HG03354 (cell line): ENCODE data around the gene SLC35B1.

ENCODE experiments used
- ATAC-seq: cut with Tn5 transposase; IDR thresholded peaks from one replicate; pipeline ENCODE4 v1.9.1; 2021; ENCODE audit warnings: mild to moderate bottlenecking; ENCODE audit not compliant: unreplicated experiment, poor library complexity, severe bottlenecking

Gene SLC35B1

GRCh38 chr17:49705254-49705653 lies 2.5 kb downstream of the SLC35B1 start:
- no peak for ATAC-seq

- ATAC-seq, result no peak
These were observed 4.0 kb downstream of the SLC35B1 start for GRCh38 chr17:49703557-49704277.

GRCh38 chr17:49700960-49701359 lies 6.8 kb downstream of the SLC35B1 start:
- ATAC-seq, result no peak

- no peak for ATAC-seq
These were observed 7.7 kb downstream of the SLC35B1 start for GRCh38 chr17:49699966-49700575.

GRCh38 chr17:49698005-49698404 lies 9.8 kb downstream of the SLC35B1 start:
- no peak for ATAC-seq

- no peak for ATAC-seq
These were observed 11.5 kb downstream of the SLC35B1 start for GRCh38 chr17:49696233-49696761.

- ATAC-seq, result no peak
These were observed 12.0 kb downstream of the SLC35B1 start for GRCh38 chr17:49695698-49696232.

- ATAC-seq, result no peak
These were observed 12.7 kb downstream of the SLC35B1 start for GRCh38 chr17:49694847-49695697.

GRCh38 chr17:49692751-49693150 lies 15.0 kb downstream of the SLC35B1 start:
- ATAC-seq, result no peak

GRCh38 chr17:49691677-49692191 lies 16.0 kb downstream of the SLC35B1 start:
- no peak for ATAC-seq

GRCh38 chr17:49691086-49691676 lies 16.6 kb downstream of the SLC35B1 start:
- ATAC-seq, result no peak

- no peak for ATAC-seq
These were observed 17.5 kb downstream of the SLC35B1 start for GRCh38 chr17:49690256-49690655.

- no peak for ATAC-seq
These were observed 18.9 kb downstream of the SLC35B1 start for GRCh38 chr17:49688848-49689247.

GRCh38 chr17:49687878-49688491 lies 19.8 kb downstream of the SLC35B1 start:
- ATAC-seq, result no peak

- no peak for ATAC-seq
These were observed 26.4 kb downstream of the SLC35B1 start for GRCh38 chr17:49681106-49681979.

GRCh38 chr17:49680314-49680713 lies 27.4 kb downstream of the SLC35B1 start:
- ATAC-seq, result no peak

- peak; percentile 71 for ATAC-seq
These were observed 29.6 kb downstream of the SLC35B1 start, which contains the start of gene SPOP for GRCh38 chr17:49677933-49678847. SPOP (minus strand) TSS chr17:49678097; CDS start chr17:49622810, 55,287 bp downstream.
